Sigmoid colon (tissue), 7 donors: ENCODE measurements around the gene GLG1. TPM values are rescaled to one million over a fixed set of nuclear protein-coding genes. Genes with fewer than 3 reads are reported as not detected.

Experiments used
- DNase-seq: peaks from one replicate; pipeline ENCODE4 v3.0.0-alpha.2; 2019
- H3K27ac ChIP-seq, 4 donors: fragments of 200-600 bp; sonication (generic); one replicate each; pipeline ENCODE4 v1.5.1; 2016 to 2019; ENCODE audit warnings: mild to moderate bottlenecking in 1 of 4
- H3K27me3 ChIP-seq, 3 donors: fragments of 200-600 bp; sonication (generic); one replicate each; pipeline ENCODE4 v1.5.1; 2019; ENCODE audit warnings: mild to moderate bottlenecking in 1 of 3
- H3K36me3 ChIP-seq, 4 donors: fragments of 200-600 bp; sonication (generic); one replicate each; pipeline ENCODE4 v1.5.1; 2016 to 2019
- H3K4me1 ChIP-seq, 4 donors: fragments of 200-600 bp; sonication (generic); one replicate each; pipeline ENCODE4 v1.5.1; 2017 to 2019
- H3K4me3 ChIP-seq, 4 donors: fragments of 200-600 bp; sonication (generic); one replicate each; pipeline ENCODE4 v1.5.1; 2017 to 2019; ENCODE audit warnings: mild to moderate bottlenecking in 2 of 4, moderate library complexity in 1 of 4
- H3K9me3 ChIP-seq, 4 donors: fragments of 200-600 bp in 3 of 4; sonication (generic) in 3 of 4; one replicate each; pipeline versions ENCODE4 v1.5.1 to v1.6.1; 2013 to 2019
- CTCF ChIP-seq, 4 experiments: fragments of 450-650 bp in 3 of 4; fragments of 200-600 bp in 1 of 4; IDR thresholded peaks; one replicate each; pipeline ENCODE4 v1.5.1; 2016 to 2019; ENCODE audit warnings: antibody characterized with exemption in 4 of 4, mild to moderate bottlenecking in 3 of 4, moderate library complexity in 2 of 4
- EP300 ChIP-seq, 4 donors: sonication (generic); formaldehyde crosslinking; IDR thresholded peaks; one replicate each; pipeline ENCODE4 v1.6.1; 2017; ENCODE audit warnings: antibody characterized with exemption in 4 of 4
- POLR2A ChIP-seq, 2 donors: fragments of 450-650 bp; IDR thresholded peaks; one replicate each; pipeline ENCODE4 v1.6.1; 2016; ENCODE audit warnings: antibody characterized with exemption in 2 of 2, mild to moderate bottlenecking in 2 of 2, moderate library complexity in 2 of 2
- POLR2AphosphoS5 ChIP-seq, 4 donors: sonication (generic); formaldehyde crosslinking; IDR thresholded peaks; one replicate each; pipeline ENCODE4 v1.6.1; 2017; ENCODE audit warnings: antibody characterized with exemption in 4 of 4
- WGBS, 2 donors: extraction: QIAGEN DNeasy Blood & Tissue Kit; methylation state at CpG; one replicate each; pipeline ENCODE4 v1.1.7; 2013; 5-methylcytosine and 5-hydroxymethylcytosine counted together
- intact Hi-C: fragments of 100-400 bp; cut with DNase I; formaldehyde crosslinking; loops from one replicate; pipeline ENCODE4 v1.15.1; 2023
- polyA plus RNA-seq, 3 donors: library from polyadenylated mRNA; stranded (reverse); fragments of 200-250 nt; gene quantifications; one replicate each; pipeline ENCODE4 v1.2.3, GENCODE V29; 2013
- total RNA-seq, 4 donors: library from RNA; depleted of rRNA; stranded (reverse); fragments of >200 nt; gene quantifications; one replicate each; pipeline ENCODE4 v1.1.0, GENCODE V29; 2016
- donor health status: healthy with polysubstance abuse.
- donor health status: Bipolar disorder and iron deficiency.
- donor health status: healthy.

The GLG1 gene
- total and polyA plus RNA-seq, 7 donors = 4.2 to 138 (median 78.7) TPM

- no peaks in the 10 kb centered on the region for H3K4me1 ChIP-seq
- no peak for DNase-seq
- intact Hi-C loops = no loop called here
- WGBS, 2 donors = 89 to 94% methylated on average over 1 of the region's 1 CpG
- H3K27me3 ChIP-seq = no peaks in the 10 kb centered on the region
- H3K9me3 ChIP-seq = no peaks in the 10 kb centered on the region
- no peak overlapping the region for H3K27ac ChIP-seq
- H3K4me3 ChIP-seq = no peak overlapping the region
- peaks cover 0 to 5% (median 3%) of the 10 kb centered on the region in 4 donors for H3K36me3 ChIP-seq
- TF ChIP-seq EP300 (IDR thresholded peaks at IDR 0.05) = no peak
- no peak for TF ChIP-seq CTCF (IDR thresholded peaks at IDR 0.05)
- TF ChIP-seq POLR2A (IDR thresholded peaks at IDR 0.05) = no peak
- no peak for TF ChIP-seq POLR2AphosphoS5 (IDR thresholded peaks at IDR 0.05)
Observed at GRCh38 chr16:74617206-74617788, 10.4 kb upstream of the GLG1 start.

GRCh38 chr16:74611721-74612120 is 4.8 kb upstream of the GLG1 start:
- intact Hi-C loops = no loop called here
- Histone ChIP-seq H3K27me3 (no peaks in the 10 kb centered on the region), H3K4me1 (peaks cover 0 to 9% (median 7%) of the 10 kb centered on the region in 4 donors), H3K9me3 (no peaks in the 10 kb centered on the region), H3K36me3 (no peaks in the 10 kb centered on the region), H3K4me3 (no peak overlapping the region), H3K27ac (no peak overlapping the region)
- TF ChIP-seq POLR2A (IDR thresholded peaks at IDR 0.05) = no peak
- TF ChIP-seq POLR2AphosphoS5 (IDR thresholded peaks at IDR 0.05) = no peak
- TF ChIP-seq EP300 (IDR thresholded peaks at IDR 0.05) = no peak
- no peak for TF ChIP-seq CTCF (IDR thresholded peaks at IDR 0.05)
- no peak for DNase-seq
- whole genome bisulfite sequencing, 2 donors = 53 to 76% methylated on average over 1 of the region's 1 CpG

GRCh38 chr16:74608944-74609343 is 2.0 kb upstream of the GLG1 start:
- no peak for DNase-seq
- WGBS, 2 donors = 64 to 86% methylated on average over 6 of the region's 6 CpGs
- no peaks in the 10 kb centered on the region for H3K36me3 ChIP-seq
- no peak overlapping the region for H3K27ac ChIP-seq
- no peak overlapping the region for H3K4me3 ChIP-seq
- intact Hi-C loops = loop anchor here (5.0 to 10.0 kb wide), 2 partner anchors 147 to 506 kb away; partner anchors contain the start of gene LDHD
- peaks cover 0 to 30% (median 25%) of the 10 kb centered on the region in 4 donors for H3K4me1 ChIP-seq
- H3K9me3 ChIP-seq = no peaks in the 10 kb centered on the region
- TF ChIP-seq POLR2AphosphoS5 (IDR thresholded peaks at IDR 0.05) (no peak), CTCF (IDR thresholded peaks at IDR 0.05) (no peak), POLR2A (IDR thresholded peaks at IDR 0.05) (no peak), EP300 (IDR thresholded peaks at IDR 0.05) (no peak)
- H3K27me3 ChIP-seq = no peaks in the 10 kb centered on the region

GRCh38 chr16:74608381-74608780 is 1.5 kb upstream of the GLG1 start:
- H3K4me1 ChIP-seq = peaks cover 0 to 35% (median 31%) of the 10 kb centered on the region in 4 donors
- WGBS, 2 donors = 76 to 79% methylated on average over 6 of the region's 6 CpGs
- no peaks in the 10 kb centered on the region for H3K27me3 ChIP-seq
- H3K27ac ChIP-seq = no peak overlapping the region
- no peak for TF ChIP-seq CTCF (IDR thresholded peaks at IDR 0.05)
- no peak for TF ChIP-seq EP300 (IDR thresholded peaks at IDR 0.05)
- no peak for TF ChIP-seq POLR2A (IDR thresholded peaks at IDR 0.05)
- TF ChIP-seq POLR2AphosphoS5 (IDR thresholded peaks at IDR 0.05) = no peak
- no peak for DNase-seq
- no peaks in the 10 kb centered on the region for H3K36me3 ChIP-seq
- intact Hi-C loops = loop anchor here (5.0 to 10.0 kb wide), 2 partner anchors 146 to 506 kb away; partner anchors contain the start of gene LDHD
- no peaks in the 10 kb centered on the region for H3K9me3 ChIP-seq
- no peak overlapping the region for H3K4me3 ChIP-seq
